H54 (cell line): Measurements from ENCODE around the gene CCT6B.

Experiments
- DNase-seq: peaks from one replicate; pipeline ENCODE4 v3.0.0; 2011; ENCODE audit warnings: low spot score, mixed read lengths; ENCODE audit not compliant: insufficient read length
- FAIRE-seq: peaks from 3 replicates; lab custom pipeline; 2011; peaks lifted over from hg19 to GRCh38; lab: Jason Lieb, UNC
- POLR2A ChIP-seq: IDR thresholded peaks from 2 replicates; pipeline ENCODE4 v1.6.1; 2011; ENCODE audit warnings: low read depth, mild to moderate bottlenecking, low read length

CCT6B gene

GRCh38 chr17:34993031-34993430 lies 31.8 kb upstream of the CCT6B start:
- FAIRE-seq: no peak
- DNase-seq: no peak
- TF ChIP-seq POLR2A: no peak

- no peak for TF ChIP-seq POLR2A
- DNase-seq (no peak), FAIRE-seq (no peak)
Observed at GRCh38 chr17:34991606-34992005, 30.3 kb upstream of the CCT6B start.

GRCh38 chr17:34990921-34991365 lies 29.7 kb upstream of the CCT6B start:
- TF ChIP-seq POLR2A: no peak
- FAIRE-seq (no peak), DNase-seq (no peak)

- TF ChIP-seq POLR2A: no peak
- FAIRE-seq (no peak), DNase-seq (no peak)
Observed at GRCh38 chr17:34989473-34989872, 28.2 kb upstream of the CCT6B start.

GRCh38 chr17:34988644-34989043 lies 27.4 kb upstream of the CCT6B start:
- DNase-seq: no peak
- no peak for TF ChIP-seq POLR2A
- FAIRE-seq: no peak

GRCh38 chr17:34987232-34987631 lies 26.0 kb upstream of the CCT6B start:
- DNase-seq (no peak), FAIRE-seq (no peak)
- TF ChIP-seq POLR2A: no peak

- TF ChIP-seq POLR2A: no peak
- no peak for FAIRE-seq
Observed at GRCh38 chr17:34981538-34982241, 20.4 kb upstream of the CCT6B start.

GRCh38 chr17:34980681-34981537 lies 19.6 kb upstream of the CCT6B start:
- TF ChIP-seq POLR2A: peak; percentile 56; the same call in 1 of the 2 replicates
- peak; percentile 67 for DNase-seq
- peak; percentile 38 for FAIRE-seq

More at GRCh38 chr17:34981538-34982241, 20.4 kb upstream of the CCT6B start:
- no peak for DNase-seq

- FAIRE-seq (no peak), DNase-seq (peak; percentile 93)
- no peak for TF ChIP-seq POLR2A
Observed at GRCh38 chr17:34980353-34980680, 19.1 kb upstream of the CCT6B start, which contains the start of gene LIG3. Gene LIG3 (plus strand): TSS chr17:34980512. CDS start chr17:34983006, 2,494 bp downstream.

GRCh38 chr17:34979650-34980352 lies 18.5 kb upstream of the CCT6B start:
- FAIRE-seq (no peak), DNase-seq (no peak)
- no peak for TF ChIP-seq POLR2A

GRCh38 chr17:34979153-34979552 lies 17.9 kb upstream of the CCT6B start:
- TF ChIP-seq POLR2A: no peak
- DNase-seq: no peak
- no peak for FAIRE-seq

GRCh38 chr17:34974794-34975785 lies 13.8 kb upstream of the CCT6B start:
- DNase-seq (no peak), FAIRE-seq (no peak)
- no peak for TF ChIP-seq POLR2A

- TF ChIP-seq POLR2A: no peak
- DNase-seq (no peak), FAIRE-seq (no peak)
Observed at GRCh38 chr17:34974179-34974578, 12.9 kb upstream of the CCT6B start.
